Vagina (tissue), 2 donors: Measurements from ENCODE around the gene FLT1.

Experiments used
- CTCF ChIP-seq, 3 experiments: fragments of 450-650 bp in 2 of 3; fragments of 200-600 bp in 1 of 3; sonication (generic) in 1 of 3; IDR thresholded peaks; one replicate each; pipeline ENCODE4 v1.5.1; 2017 to 2019; ENCODE audit warnings: antibody characterized with exemption in 3 of 3, mild to moderate bottlenecking in 2 of 3, moderate library complexity in 2 of 3
- POLR2A ChIP-seq, 2 donors: fragments of 450-650 bp; IDR thresholded peaks; one replicate each; pipeline ENCODE4 v1.6.1; 2017; ENCODE audit warnings: antibody characterized with exemption in 2 of 2, mild to moderate bottlenecking in 2 of 2, moderate library complexity in 2 of 2
- POLR2AphosphoS5 ChIP-seq, 2 donors: sonication (generic); formaldehyde crosslinking; IDR thresholded peaks; one replicate each; pipeline ENCODE4 v1.9.0; 2017; ENCODE audit warnings: antibody characterized with exemption in 2 of 2, mild to moderate bottlenecking in 2 of 2, low read depth in 1 of 2; ENCODE audit not compliant: insufficient read depth in 1 of 2

GRCh38 chr13:28495538-28496187 is 735 bp upstream of the FLT1 start:
- no peak for TF ChIP-seq CTCF (IDR thresholded peaks at IDR 0.05)
- TF ChIP-seq POLR2A (IDR thresholded peaks at IDR 0.05): no peak
- no peak for TF ChIP-seq POLR2AphosphoS5 (IDR thresholded peaks at IDR 0.05; ENCODE audit: insufficient read depth in 1 of 2, low read depth in 1 of 2)
